Measurements from ENCODE around the gene PPIF.

PPIF gene

DNA sequence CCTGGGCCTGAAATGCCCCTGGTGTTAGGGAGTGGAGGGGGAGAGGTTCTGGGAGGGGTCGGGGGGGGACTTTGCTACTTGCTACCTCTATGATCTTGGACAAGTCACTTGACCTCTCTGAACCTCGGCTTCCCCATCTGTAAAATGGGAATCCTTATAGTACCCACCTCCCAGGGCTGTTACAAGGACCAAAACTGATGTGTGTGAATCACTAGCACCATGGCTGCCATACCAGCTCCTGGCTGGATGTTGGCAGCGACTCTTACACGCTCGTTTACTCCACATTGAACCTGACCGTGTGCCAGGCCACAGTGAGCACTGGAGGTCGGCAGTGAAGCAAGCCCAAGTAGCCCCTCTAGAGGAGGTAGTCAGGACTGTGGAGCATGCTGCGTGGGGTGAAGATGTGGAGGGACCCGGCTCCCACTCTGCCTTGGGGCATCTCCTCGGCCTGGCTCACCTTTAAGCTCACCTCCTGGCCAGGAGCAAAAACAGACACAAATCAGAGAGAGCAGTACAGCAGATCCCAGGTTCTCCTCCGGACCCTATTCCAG, 28.9 kb downstream of the PPIF start:
- DNase-seq, result no peak

DNA sequence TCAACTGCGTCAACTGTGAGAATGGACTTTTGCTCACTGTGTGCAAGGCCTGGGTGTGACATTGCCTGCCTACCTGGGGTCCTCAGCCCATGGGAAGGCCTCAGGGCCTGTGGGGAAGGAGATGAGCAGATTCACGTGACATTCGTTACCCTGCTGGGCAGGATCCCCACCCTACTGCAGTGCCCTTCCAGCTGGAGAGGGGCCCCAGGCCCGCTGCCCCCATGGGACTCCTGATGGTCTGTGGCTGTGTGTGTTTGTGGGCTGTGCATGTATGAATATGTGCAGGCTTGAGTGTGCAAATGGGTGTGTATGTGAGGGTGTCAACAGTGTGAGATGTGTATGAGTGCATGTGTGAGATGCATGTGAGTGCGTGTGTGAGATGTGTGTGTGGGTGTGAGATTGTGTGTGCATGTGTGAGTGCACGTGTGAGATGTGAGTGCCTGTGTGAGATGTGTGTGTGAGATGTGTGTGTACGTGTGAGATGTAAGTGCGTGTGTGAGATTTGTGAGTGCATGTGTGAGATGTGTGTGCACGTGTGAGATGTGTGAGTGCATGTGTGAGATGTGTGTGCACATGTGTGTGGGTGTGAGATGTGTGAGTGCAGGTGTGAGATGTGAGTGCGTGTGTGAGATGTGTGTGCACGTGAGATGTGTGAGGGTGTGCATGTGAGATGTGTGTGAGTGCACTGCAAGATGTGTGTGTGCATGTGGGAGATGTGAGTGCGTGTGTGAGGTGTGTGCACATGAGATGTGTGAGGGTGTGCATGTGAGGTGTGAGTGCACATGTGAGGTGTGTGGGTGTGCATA, 29.7 kb downstream of the PPIF start:
- DNase-seq, result no peak

DNA sequence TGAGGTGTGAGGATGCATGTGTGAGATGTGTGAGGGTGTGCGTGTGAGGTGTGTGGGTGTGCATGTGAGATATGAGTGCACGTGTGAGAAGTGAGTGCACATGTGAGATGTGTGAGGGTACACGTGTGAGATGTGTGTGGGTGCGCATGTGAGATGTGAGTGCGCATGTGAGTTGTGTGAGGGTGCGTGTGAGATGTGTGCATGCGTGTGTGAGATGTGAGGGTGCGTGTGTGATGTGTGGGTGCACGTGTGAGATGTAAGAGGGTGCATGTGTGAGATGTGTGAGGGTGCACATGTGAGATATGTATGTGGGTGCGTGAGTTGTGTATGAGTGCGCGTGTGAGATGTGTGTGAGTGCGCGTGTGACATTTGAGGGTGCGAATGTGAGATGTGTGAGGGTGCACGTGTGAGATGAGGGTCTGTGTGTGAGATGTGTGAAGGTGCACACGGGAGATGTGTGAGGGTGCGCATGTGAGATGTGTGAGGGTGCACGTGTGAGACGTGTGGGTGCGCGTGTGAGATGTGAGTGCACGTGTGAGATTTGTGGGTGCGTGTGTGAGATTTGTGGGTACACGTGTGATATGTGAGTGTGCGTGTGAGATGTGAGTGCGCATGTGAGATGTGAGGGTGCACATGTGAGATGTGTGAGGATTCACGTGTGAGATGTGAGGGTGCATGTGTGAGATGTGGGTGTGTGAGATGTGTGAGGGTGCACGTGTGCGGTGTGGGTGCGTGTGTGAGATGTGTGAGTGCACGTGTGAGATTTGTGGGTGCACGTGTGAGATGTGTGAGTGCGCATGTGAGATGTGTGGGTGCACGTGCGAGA, 30.5 kb downstream of the PPIF start:
- DNase-seq, result no peak

DNA sequence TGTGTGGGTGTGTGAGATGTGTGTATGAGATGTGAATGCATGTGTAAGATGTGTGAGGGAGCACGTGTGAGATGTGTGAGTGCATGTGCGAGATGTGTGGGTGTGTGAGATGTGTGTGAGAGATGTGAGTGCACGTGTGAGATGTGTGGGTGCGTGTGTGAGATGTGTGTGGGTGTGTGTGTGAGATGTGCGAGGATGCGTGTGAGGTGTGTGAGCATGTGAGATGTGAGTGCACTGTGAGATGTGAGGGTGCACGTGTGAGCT, 31.0 kb downstream of the PPIF start:
- DNase-seq, result no peak

DNA sequence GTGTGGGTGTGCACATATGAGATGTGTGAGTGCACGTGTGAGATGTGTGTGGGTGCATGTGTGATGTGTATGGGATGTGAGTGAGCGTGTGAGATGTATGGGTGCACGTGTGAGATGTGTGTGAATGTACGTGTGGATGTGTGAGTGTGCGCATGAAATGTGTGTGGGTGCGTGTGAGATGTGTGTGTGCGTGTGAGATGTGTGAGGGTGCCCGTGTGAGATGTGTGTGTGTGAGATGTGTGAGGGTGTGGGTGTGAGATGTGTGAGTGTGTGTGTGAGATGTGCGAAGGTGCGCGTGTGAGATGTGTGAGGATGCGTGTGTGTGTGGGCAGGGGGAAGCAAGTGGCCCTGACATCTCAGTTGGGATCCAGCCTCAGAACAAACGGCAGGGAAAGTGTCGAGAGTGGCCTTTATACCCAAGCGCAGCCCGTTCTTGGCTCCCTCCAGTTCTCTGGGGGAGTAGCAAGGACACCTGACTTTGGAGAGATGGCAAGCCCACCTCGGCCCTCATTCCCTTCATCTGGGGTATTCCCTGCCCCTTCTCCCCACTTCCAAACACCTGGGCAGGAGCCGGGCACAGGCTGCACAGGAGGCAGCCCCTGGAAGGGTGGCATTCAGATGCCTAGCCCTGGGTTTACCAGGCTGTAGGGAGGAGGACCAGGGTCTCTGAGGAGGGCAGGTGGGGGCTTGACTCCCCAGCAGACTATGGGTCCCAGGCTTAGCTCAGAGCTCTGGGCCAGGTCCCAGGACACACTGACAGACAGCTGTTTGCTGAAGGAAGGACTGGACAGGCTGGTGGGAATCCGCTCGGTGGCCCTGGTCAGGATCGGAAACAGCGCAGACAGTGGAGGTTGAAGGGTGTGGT, 31.6 kb downstream of the PPIF start:
- DNase-seq, result no peak

GRCh38 chr10:79379512-79380124, 32.3 kb downstream of the PPIF start:
- DNase-seq, result no peak

GRCh38 chr10:79380125-79380945, 33.1 kb downstream of the PPIF start:
- peak; percentile 70 for DNase-seq

- DNase-seq, result no peak
These were observed 33.9 kb downstream of the PPIF start for GRCh38 chr10:79380946-79381721.

DNA sequence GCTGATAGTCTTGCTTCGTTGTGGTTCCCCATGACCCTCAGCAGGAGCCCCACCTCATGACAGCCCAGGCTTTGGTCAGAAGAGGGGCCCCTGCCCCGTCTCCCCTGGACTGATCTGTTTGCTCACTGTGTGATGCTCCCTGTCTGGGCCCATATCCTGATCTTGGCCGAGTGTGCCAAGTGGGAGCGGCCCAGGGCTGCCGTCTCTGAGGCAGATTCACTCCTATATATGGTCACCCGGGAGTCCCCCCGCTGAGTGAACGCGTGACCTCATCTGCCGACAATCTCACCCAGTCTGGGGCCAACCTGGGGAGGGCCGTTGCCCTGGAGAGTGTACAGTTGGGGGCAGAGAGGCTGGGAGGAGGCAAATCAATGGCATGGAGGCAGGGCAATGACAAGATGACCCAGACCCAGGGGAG, 34.5 kb downstream of the PPIF start:
- DNase-seq, result no peak

GRCh38 chr10:79382491-79382941, 35.2 kb downstream of the PPIF start:
- no peak for DNase-seq

- no peak for DNase-seq
These were observed 36.8 kb downstream of the PPIF start for GRCh38 chr10:79383974-79384606.

GRCh38 chr10:79384773-79385391, 37.6 kb downstream of the PPIF start:
- DNase-seq, result no peak

- no peak for DNase-seq
These were observed 38.1 kb downstream of the PPIF start for GRCh38 chr10:79385392-79385795.

DNA sequence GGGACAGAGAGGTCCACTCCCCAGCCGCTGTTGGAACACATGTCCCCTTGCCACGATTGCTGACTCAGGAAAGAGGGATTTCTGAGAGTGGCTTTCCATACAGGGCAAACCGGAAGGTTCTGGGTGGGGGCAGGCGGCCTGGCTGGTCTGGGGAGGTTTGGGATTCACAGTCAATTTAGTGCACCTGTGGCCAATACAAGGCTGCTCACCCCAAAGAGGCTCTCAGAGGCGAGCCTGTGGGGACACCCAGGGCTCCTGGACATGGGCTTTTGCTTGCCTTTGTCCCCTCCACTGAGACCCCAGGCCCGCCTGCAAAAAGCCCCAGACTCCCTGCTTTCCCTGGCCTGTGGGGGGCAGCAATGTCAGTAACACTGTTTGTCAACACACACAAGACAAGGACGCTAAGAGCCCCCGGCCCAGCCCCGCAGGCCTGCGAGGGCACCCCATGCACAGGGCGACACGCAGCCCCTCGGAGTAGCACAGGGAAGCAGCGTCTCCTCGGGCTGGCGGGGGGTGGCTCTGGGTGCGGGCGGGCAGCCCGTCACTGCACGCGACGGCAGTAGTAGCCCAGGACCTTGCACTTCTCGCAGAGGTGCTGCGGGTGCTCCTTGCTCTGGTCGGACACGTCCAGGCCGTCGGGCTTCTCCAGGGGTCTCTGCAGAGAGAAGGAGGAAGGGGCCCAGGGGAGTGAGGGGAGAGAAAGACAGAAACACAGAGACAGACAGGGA, 38.7 kb downstream of the PPIF start:
- DNase-seq, result no peak

DNA sequence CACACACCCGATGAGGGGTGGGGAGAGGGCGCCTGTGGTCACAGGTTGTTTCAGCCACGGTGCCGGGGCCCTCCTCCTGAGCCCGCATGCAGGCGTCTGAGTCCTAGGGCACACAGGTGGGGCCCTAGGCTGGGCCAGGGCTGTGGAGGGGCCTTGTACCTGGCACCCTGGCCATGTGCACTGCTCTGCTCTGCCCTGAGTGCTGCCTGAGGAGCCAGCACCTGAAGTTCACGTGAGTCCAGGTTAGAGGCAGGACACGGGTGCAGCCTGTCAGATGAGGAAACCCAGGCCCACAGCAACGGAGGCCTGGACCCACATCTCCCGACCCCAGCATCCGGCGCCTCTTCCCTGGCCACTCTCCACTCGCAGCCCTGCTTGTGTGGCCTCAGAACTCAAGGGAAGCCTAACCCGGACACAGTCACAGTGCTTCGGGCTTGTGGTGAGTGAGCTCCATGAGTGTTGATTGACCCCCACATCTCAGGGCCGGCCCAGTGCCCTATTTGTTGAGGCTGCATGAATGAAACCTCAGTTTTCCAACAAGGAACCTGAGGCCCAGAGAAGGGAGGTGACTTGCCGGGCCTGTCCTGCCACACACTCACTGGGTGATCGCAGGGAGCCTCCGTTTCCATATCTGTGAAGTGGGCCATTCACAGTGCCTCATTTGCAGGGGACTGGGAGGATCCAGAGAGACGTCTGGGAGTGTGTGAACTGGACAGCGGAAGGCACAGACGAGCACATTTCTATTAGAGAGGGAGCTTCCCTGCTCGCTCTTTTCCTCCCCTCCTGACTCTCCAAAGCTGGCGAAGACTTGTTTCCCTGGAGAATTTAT, 39.6 kb downstream of the PPIF start:
- no peak for DNase-seq

DNA sequence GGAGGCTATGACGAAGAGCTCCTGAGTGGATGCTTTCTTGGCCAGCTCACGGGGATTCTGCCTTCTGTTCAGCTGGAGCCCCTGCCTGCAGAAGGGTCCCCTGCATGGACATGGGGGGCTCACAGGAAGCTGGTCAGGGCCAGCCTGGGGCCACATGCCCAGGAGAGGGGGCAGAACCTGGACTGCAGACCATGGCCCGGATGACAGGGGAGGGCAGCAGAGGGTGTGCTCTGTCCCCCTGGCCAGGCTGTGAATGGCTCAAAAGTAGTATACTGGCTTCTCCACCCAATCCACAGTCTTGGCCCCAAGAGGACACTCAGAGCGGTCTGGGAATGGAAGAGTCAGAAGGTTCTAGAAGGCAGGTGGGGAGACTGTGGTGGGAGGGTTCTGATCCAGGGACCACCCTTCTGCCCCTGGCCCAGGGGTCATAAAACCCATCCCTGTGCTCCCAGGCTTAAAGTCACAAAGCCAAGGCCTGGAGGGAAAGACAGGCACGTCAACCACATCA, 40.3 kb downstream of the PPIF start:
- no peak for DNase-seq

- no peak for DNase-seq
These were observed 40.9 kb downstream of the PPIF start for GRCh38 chr10:79387974-79388850.
